Omental fat pad (tissue), 4 donors: ENCODE measurements around the gene DLG2. TPM values are rescaled to one million over a fixed set of nuclear protein-coding genes. Genes with fewer than 3 reads are reported as not detected.

Experiments used
- ATAC-seq: fragments of 150-250 bp; one replicate; pipeline ENCODE4 v1.9.1; 2016; ENCODE audit warnings: mild to moderate bottlenecking, moderate library complexity; ENCODE audit not compliant: low FRiP score
- DNase-seq: peaks from one replicate; pipeline ENCODE4 v3.0.0-alpha.2; 2019; ENCODE audit warnings: low spot score
- total RNA-seq, 4 donors: library from RNA; depleted of rRNA; stranded (reverse); fragments of >200 nt; gene quantifications; one replicate each; pipeline ENCODE4 v1.1.0, GENCODE V29; 2016
- TF ChIP-seq, protein P1 (sequence below), 3 donors: fragments of 450-650 bp; IDR thresholded peaks; one replicate each; pipeline ENCODE4 v1.5.1; 2016 to 2017; ENCODE audit warnings: antibody characterized with exemption in 3 of 3, mild to moderate bottlenecking in 3 of 3, moderate library complexity in 2 of 3

DLG2 gene
- total RNA-seq, 4 donors from 2014 or later = 4.8 to 13.2 (median 8.1) TPM

DNA sequence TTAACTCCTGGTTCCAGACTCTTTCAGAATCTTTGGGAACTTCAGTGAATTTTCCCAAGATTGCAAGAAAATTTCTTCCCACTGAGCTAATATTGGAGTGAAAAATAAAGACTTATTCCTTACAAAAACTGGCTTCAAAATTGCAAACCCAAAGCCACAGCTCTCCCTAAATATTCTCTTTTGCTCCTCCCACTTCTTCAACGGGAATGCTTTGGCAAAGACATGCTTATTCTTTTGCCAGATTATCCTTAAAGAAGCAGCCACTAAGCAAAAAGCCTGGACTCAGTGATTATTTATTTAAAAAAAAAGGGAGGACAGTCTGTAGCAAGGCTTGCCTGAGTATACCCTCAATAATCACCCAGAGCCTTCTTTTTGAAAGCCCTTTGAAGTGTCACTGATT, 1438.6 kb downstream of the DLG2 start:
- DNase-seq (no peak), ATAC-seq (no peak)
- TF ChIP-seq, protein P1, sequence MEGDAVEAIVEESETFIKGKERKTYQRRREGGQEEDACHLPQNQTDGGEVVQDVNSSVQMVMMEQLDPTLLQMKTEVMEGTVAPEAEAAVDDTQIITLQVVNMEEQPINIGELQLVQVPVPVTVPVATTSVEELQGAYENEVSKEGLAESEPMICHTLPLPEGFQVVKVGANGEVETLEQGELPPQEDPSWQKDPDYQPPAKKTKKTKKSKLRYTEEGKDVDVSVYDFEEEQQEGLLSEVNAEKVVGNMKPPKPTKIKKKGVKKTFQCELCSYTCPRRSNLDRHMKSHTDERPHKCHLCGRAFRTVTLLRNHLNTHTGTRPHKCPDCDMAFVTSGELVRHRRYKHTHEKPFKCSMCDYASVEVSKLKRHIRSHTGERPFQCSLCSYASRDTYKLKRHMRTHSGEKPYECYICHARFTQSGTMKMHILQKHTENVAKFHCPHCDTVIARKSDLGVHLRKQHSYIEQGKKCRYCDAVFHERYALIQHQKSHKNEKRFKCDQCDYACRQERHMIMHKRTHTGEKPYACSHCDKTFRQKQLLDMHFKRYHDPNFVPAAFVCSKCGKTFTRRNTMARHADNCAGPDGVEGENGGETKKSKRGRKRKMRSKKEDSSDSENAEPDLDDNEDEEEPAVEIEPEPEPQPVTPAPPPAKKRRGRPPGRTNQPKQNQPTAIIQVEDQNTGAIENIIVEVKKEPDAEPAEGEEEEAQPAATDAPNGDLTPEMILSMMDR (IDR thresholded peaks at IDR 0.05) = no peak

DNA sequence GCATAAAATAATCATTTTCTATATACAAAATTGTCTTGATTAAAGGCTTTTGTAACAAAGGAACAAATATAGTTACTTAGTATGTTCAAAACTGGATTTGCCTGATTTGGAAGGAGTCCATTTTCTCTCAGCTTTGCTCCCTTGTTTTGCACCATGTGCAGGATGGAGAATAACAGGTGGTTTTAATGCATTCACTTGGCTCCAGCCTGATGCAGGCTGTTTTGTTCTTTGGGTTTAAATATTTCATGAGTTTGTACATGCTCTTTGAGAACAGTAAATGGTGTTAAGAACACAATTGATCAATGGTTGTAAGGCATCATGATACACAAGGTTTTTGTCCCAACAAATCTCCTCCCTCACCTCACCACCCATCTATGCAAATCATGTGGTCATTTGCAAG, 1454.1 kb downstream of the DLG2 start:
- DNase-seq = no peak
- TF ChIP-seq, protein P1 (IDR thresholded peaks at IDR 0.05) = no peak
- no peak for ATAC-seq

DNA sequence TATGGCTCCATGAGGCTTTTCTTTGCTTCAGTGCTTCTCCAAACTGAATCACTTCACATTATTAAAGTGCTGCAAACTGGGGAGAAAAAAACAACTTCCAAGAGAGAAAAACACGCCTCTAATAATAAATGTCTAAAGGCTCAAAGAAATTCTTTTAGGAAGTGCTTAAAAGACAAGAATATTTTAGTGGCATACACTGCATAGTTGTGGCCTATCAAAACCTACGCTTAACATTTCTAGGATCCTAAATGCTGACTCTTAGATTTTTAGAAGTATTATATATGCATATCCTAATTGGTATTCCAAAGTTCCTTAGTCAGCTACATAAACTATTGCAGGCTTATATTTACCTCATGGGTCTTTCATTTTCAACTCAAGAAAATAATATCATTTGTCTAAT, 1462.0 kb downstream of the DLG2 start:
- TF ChIP-seq, protein P1 (IDR thresholded peaks at IDR 0.05) = no peak
- ATAC-seq = no peak
- DNase-seq = no peak

- TF ChIP-seq, protein P1 (IDR thresholded peaks at IDR 0.05) = no peak
- ATAC-seq (no peak), DNase-seq (no peak)
Measured at GRCh38 chr11:84164728-84165127, 1462.4 kb downstream of the DLG2 start.

DNA sequence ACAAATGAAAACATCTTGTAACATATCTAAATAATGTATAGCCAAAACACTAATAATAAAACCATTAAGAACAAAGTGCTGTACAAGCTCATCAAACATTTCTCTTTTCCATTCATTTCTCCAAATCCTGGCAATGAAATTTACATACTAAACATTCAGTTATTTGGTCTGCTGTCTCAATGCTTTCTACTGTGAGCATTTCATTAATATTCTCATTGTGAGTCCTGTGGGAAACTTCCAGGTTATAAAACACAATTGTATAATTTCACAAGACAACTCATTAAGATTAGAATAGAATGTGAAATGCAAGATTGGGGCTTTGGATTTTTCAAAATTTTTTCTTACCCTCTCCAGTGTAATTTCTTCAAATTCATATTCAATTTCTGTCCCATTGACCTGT, 1464.0 kb downstream of the DLG2 start:
- DNase-seq (no peak), ATAC-seq (no peak)
- TF ChIP-seq, protein P1 (IDR thresholded peaks at IDR 0.05) = no peak

DNA sequence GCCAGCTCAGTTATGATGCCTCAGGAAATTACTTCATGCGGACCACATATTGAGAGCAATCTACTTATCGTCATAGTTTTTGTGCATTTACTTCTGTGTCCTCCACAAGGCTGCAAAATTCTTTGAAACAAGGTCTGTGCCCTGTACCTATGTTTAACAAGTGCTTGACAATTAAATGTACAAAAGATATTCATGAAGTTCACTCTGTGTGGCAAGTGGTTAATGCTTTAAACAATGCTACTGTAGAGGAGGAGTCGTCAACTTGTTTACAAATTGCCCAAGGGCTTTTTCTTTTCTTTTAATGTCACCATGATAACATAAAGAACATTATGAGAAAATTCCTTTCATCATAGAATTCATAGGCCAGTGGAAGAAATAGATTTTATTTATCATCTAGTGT, 1469.5 kb downstream of the DLG2 start:
- DNase-seq (no peak), ATAC-seq (no peak)
- TF ChIP-seq, protein P1 (IDR thresholded peaks at IDR 0.05) = no peak

- TF ChIP-seq, protein P1 (IDR thresholded peaks at IDR 0.05) = no peak
- no peak for ATAC-seq
Measured at GRCh38 chr11:84146826-84147225, 1480.3 kb downstream of the DLG2 start.

More at GRCh38 chr11:84146826-84147225, 1480.3 kb downstream of the DLG2 start:
- no peak for DNase-seq
